ENCODE measurements around the gene STXBP3.

Gene STXBP3

GRCh38 chr1:108843390-108844137 is 97.1 kb downstream of the STXBP3 start:
- ChIA-PET POLR2A (no interaction called here), CTCF (interaction anchor here (0.6 to 4.6 kb wide), 6 partner anchors 14 to 268 kb away, joined by 3 to 50 read pairs (median 4); partner anchors contain the start of gene AKNAD1)
- DNase-seq (ENCODE audit: extremely low spot score): no peak
- TF ChIP-seq, protein P1, sequence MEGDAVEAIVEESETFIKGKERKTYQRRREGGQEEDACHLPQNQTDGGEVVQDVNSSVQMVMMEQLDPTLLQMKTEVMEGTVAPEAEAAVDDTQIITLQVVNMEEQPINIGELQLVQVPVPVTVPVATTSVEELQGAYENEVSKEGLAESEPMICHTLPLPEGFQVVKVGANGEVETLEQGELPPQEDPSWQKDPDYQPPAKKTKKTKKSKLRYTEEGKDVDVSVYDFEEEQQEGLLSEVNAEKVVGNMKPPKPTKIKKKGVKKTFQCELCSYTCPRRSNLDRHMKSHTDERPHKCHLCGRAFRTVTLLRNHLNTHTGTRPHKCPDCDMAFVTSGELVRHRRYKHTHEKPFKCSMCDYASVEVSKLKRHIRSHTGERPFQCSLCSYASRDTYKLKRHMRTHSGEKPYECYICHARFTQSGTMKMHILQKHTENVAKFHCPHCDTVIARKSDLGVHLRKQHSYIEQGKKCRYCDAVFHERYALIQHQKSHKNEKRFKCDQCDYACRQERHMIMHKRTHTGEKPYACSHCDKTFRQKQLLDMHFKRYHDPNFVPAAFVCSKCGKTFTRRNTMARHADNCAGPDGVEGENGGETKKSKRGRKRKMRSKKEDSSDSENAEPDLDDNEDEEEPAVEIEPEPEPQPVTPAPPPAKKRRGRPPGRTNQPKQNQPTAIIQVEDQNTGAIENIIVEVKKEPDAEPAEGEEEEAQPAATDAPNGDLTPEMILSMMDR (IDR thresholded peaks at IDR 0.05; ENCODE audit: control extremely low read depth, extremely low read depth, low read depth, missing control alignments): no peak

- ChIA-PET CTCF (interaction anchor here (1.1 to 2.4 kb wide), 4 partner anchors 17 to 267 kb away, joined by 3 to 14 read pairs (median 4); a partner anchor contains a TSS), POLR2A (no interaction called here)
- DNase-seq (ENCODE audit: extremely low spot score): no peak
- TF ChIP-seq, protein P1 (IDR thresholded peaks at IDR 0.05; ENCODE audit: control extremely low read depth, extremely low read depth, low read depth, missing control alignments): no peak
These were observed 99.0 kb downstream of the STXBP3 start for GRCh38 chr1:108845446-108845845.

DNA sequence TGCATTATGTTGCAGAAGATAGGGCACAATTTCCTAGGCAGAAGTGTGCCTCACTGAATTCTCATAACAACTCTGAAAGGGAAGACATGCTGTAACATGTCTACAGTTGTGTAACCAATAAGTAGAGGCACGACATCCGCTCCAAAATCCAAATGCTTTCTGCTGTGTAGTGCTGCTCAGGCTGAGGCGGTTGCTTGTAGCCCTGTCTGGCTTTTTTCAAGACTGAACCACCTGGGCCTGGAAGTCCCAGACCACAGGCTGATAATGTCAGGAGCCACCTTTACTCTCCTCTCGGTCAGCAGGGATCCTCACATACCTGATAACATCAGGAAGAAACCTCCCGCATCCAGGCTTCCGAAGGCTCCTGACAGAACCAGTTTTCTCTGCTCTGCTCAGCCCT is 99.5 kb downstream of the STXBP3 start:
- CTCF ChIA-PET: interaction anchor here (1.1 to 2.4 kb wide), 5 partner anchors 14 to 267 kb away, joined by 3 to 14 read pairs (median 4); a partner anchor contains a TSS
- no peak for DNase-seq (ENCODE audit: extremely low spot score)
- TF ChIP-seq, protein P1 (IDR thresholded peaks at IDR 0.05; ENCODE audit: control extremely low read depth, extremely low read depth, low read depth, missing control alignments): no peak
- POLR2A ChIA-PET: no interaction called here

GRCh38 chr1:108847494-108847893 is 101.0 kb downstream of the STXBP3 start:
- TF ChIP-seq, protein P1 (IDR thresholded peaks at IDR 0.05; ENCODE audit: control extremely low read depth, extremely low read depth, low read depth, missing control alignments): no peak

DNA sequence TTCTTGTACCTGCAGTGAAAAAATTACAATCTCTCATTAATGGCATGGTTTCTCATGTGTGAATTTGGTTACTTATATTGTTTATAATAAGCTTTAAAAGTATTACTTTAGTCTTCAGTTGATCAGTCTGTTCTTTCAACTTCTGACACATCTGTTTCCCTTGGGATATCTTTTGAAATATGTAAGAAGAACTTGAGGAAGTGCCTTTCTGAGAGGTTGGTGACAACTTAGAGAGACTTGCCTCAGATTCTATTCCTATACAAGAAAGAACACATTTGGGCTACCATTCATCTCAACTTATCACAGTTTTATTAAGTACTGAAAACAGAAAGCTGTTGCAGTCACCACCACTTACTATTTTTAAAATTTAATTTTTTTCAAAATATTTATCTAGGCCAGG is 102.3 kb downstream of the STXBP3 start:
- DNase-seq (ENCODE audit: extremely low spot score): no peak
- TF ChIP-seq, protein P1 (IDR thresholded peaks at IDR 0.05; ENCODE audit: control extremely low read depth, extremely low read depth, low read depth, missing control alignments): no peak
- POLR2A ChIA-PET: no interaction called here
- CTCF ChIA-PET: no interaction called here

More at GRCh38 chr1:108847494-108847893, 101.0 kb downstream of the STXBP3 start:
- CTCF ChIA-PET: interaction anchor here (1.2 to 1.8 kb wide), 3 partner anchors 16 to 41 kb away, joined by 4 to 7 read pairs (median 5); no protein-coding TSS in a partner anchor
- POLR2A ChIA-PET: interaction anchor here (0.6 kb wide), 1 partner anchor 252 kb away, joined by 6 read pairs; no protein-coding TSS in a partner anchor
- DNase-seq (ENCODE audit: extremely low spot score): no peak

GRCh38 chr1:108850929-108851328 is 104.5 kb downstream of the STXBP3 start:
- ChIA-PET POLR2A (no interaction called here), CTCF (interaction anchor here (1.0 to 3.7 kb wide), 5 partner anchors 11 to 249 kb away, joined by 3 to 21 read pairs (median 9); no protein-coding TSS in a partner anchor)

More at GRCh38 chr1:108850929-108851328, 104.5 kb downstream of the STXBP3 start:
- TF ChIP-seq, protein P1 (IDR thresholded peaks at IDR 0.05; ENCODE audit: control extremely low read depth, extremely low read depth, low read depth, missing control alignments): no peak
- no peak for DNase-seq (ENCODE audit: extremely low spot score)

Data from GM10248 (cell line).